Activated CD4-positive, alpha-beta T cell treated with anti-CD3 and anti-CD28 coated beads for 36 hours (primary cell): ENCODE results near the gene CERKL. TPM values are rescaled to one million over a fixed set of nuclear protein-coding genes. Genes with fewer than 3 reads are reported as not detected.

ENCODE experiments used
- ATAC-seq: fragments of 200-7000 bp; cut with Tn5 transposase; one replicate; pipeline ENCODE4 v1.10.0; 2021; ENCODE audit warnings: mild to moderate bottlenecking, moderate library complexity
- CTCF ChIA-PET: fragments of 350-600 bp; sonication (Branson Sonifier 250); formaldehyde crosslinking; loops from one replicate; lab custom pipeline; 2021; ENCODE audit warnings: antibody characterized with exemption; lab: Charles Lee
- POLR2A ChIA-PET: fragments of 350-600 bp; sonication (Branson Sonifier 250); formaldehyde crosslinking; loops from one replicate; lab custom pipeline; 2021; ENCODE audit warnings: antibody characterized with exemption, inconsistent platforms; lab: Charles Lee
- DNase-seq: peaks from one replicate; pipeline ENCODE4 v3.0.0-alpha.2; 2020
- H3K27ac Mint-ChIP-seq: one replicate; pipeline ENCODE4 v1.8.0; 2021; ENCODE audit warnings: mixed read lengths
- H3K27me3 Mint-ChIP-seq: one replicate; pipeline ENCODE4 v1.8.0; 2021; ENCODE audit warnings: mixed read lengths
- H3K36me3 Mint-ChIP-seq: one replicate; pipeline ENCODE4 v1.8.0; 2021; ENCODE audit warnings: low read depth, mixed read lengths
- H3K4me1 Mint-ChIP-seq: one replicate; pipeline ENCODE4 v1.8.0; 2021; ENCODE audit warnings: mixed read lengths
- H3K4me3 Mint-ChIP-seq: one replicate; pipeline ENCODE4 v1.8.0; 2021; ENCODE audit warnings: mild to moderate bottlenecking, moderate library complexity, mixed read lengths
- H3K9me3 Mint-ChIP-seq: one replicate; pipeline ENCODE4 v1.8.0; 2021; ENCODE audit warnings: low read depth, mixed read lengths
- intact Hi-C, 2 experiments: fragments of 100-400 bp; cut with DNase I in 1 of 2; cut with micrococcal nuclease in 1 of 2; formaldehyde crosslinking; loops; one replicate each; pipeline versions ENCODE4 v1.14.2 to v1.15.1; 2022 to 2024; cut with DNase I, micrococcal nuclease
- total RNA-seq, 2 experiments: library from RNA; stranded (reverse); gene quantifications; one replicate each; pipeline ENCODE4 v1.2.3, GENCODE V29; 2021

Gene CERKL
- total RNA-seq, 2 experiments from 2014 or later = 0.07 TPM; not detected in 1

DNA sequence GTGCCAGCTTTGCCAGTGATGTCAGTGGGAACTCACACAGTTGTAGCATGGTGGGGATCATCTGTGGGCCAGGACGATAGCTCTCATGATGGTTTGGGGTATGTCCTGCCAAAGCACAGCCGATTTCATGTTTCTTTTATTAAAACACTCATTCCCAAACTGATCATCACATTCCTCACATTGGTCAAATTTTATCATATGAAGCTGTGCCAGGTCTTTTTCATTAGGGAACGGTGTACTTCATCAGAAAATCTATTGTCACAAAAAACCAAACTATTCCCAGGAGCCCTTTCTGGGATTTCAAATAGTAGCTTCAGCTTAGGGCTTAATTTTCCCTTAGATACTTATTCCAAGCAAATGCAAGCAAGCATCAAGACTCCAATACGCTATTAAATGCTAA lies 157.7 kb downstream of the CERKL start:
- ATAC-seq (no peak), DNase-seq (no peak)
- CTCF ChIA-PET = interaction anchor here (1.2 to 1.7 kb wide), 2 partner anchors 31 to 415 kb away, joined by 3 to 5 read pairs; no protein-coding TSS in a partner anchor
- Mint-ChIP-seq H3K4me1 (no peaks in the 10 kb centered on the region), H3K36me3 (peaks cover 34% of the 10 kb centered on the region), H3K27me3 (no peaks in the 10 kb centered on the region), H3K9me3 (no peaks in the 10 kb centered on the region), H3K27ac (no peak overlapping the region), H3K4me3 (no peak overlapping the region)
- POLR2A ChIA-PET = no interaction called here
- intact Hi-C loops = no loop called here

Other genes with a start within 250 kb of the CERKL start
- gene ITGA4, start 199.7 kb downstream of the CERKL start, total RNA-seq = 10 to 100 TPM; 27.7 to 33.6 TPM
- gene NEUROD1, start 23.4 kb upstream of the CERKL start, total RNA-seq = not detected
- 10 to 100 TPM; 34.9 to 51.8 TPM for gene ITPRID2, start 234.6 kb upstream of the CERKL start, total RNA-seq